Activated CD8-positive, alpha-beta memory T cell treated with anti-CD3 and anti-CD28 coated beads, Interleukin-2, amount 50 U/mL, for 1 hour (primary cell): Measurements from ENCODE around the gene OCIAD2.
"Not testable (repeated sequence)": the region's sequence is repeated elsewhere in the genome, so short reads cannot be mapped to it uniquely, and the experiment has no call there.

Experiments used
- DNase-seq: peaks from one replicate; pipeline ENCODE4 v3.0.0-alpha.2; 2020; ENCODE audit errors: extremely low read depth

OCIAD2 gene

GRCh38 chr4:48854395-48854683, 52.2 kb downstream of the OCIAD2 start:
- no peak for DNase-seq

GRCh38 chr4:48853604-48854394, 52.8 kb downstream of the OCIAD2 start:
- DNase-seq = no peak

GRCh38 chr4:48851651-48852050, 54.9 kb downstream of the OCIAD2 start:
- DNase-seq = no peak

GRCh38 chr4:48848799-48849198, 57.8 kb downstream of the OCIAD2 start:
- not testable (repeated sequence) for DNase-seq

- DNase-seq = no peak
Measured at GRCh38 chr4:48844843-48845242, 61.7 kb downstream of the OCIAD2 start.

GRCh38 chr4:48841045-48841827, 65.3 kb downstream of the OCIAD2 start:
- no peak for DNase-seq

- no peak for DNase-seq
Measured at GRCh38 chr4:48836658-48837057, 69.9 kb downstream of the OCIAD2 start.
